ENCODE measurements around the gene NLN. TPM values are rescaled to one million over a fixed set of nuclear protein-coding genes. Genes with fewer than 3 reads are reported as not detected.

The NLN gene
- total RNA-seq, 8 experiments from 2014 or later, result 9.2 to 24.6 (median 21.3) TPM

Other genes with a start within 250 kb of the NLN start
- gene ADAMTS6, start 240.3 kb upstream of the NLN start, total RNA-seq, result 1 to 10 TPM in 7 of 8 experiments, under 1 TPM in 1; 0.80 to 5.1 (median 3.4) TPM
- gene CENPK, start 159.0 kb upstream of the NLN start, total RNA-seq, result 10 to 100 TPM in 3 of 8 experiments, 1 to 10 TPM in 5; 1.1 to 28.0 (median 5.0) TPM
- 10 to 100 TPM; 29.0 to 63.6 (median 40.0) TPM for gene PPWD1, start 158.9 kb upstream of the NLN start, total RNA-seq
- gene TRIM23, start 97.9 kb upstream of the NLN start, total RNA-seq, result 10 to 100 TPM; 14.2 to 32.9 (median 21.5) TPM
- 1 to 10 TPM; 3.0 to 8.0 (median 5.0) TPM for gene SHLD3, start 97.2 kb upstream of the NLN start, total RNA-seq
- gene TRAPPC13, start 97.2 kb upstream of the NLN start, total RNA-seq, result 10 to 100 TPM; 23.4 to 29.7 (median 26.9) TPM
- 10 to 100 TPM in 5 of 8 experiments, 1 to 10 TPM in 3; 2.8 to 35.3 (median 13.4) TPM for gene SGTB, start 96 bp upstream of the NLN start, total RNA-seq
- gene ERBIN, start 204.4 kb downstream of the NLN start, total RNA-seq, result 10 to 100 TPM; 25.7 to 92.7 (median 43.9) TPM